Rectal smooth muscle tissue (tissue), 1 donor: Measurements from ENCODE around the gene BTAF1.

ENCODE experiments used
- H3K27ac ChIP-seq: one replicate; pipeline ENCODE4 v1.7.0; 2013; ENCODE audit warnings: low read depth, low read length, inconsistent platforms
- H3K27me3 ChIP-seq: one replicate; pipeline ENCODE4 v1.7.0; 2013; ENCODE audit warnings: low read length; ENCODE audit not compliant: control insufficient read depth, insufficient read depth
- H3K36me3 ChIP-seq: one replicate; pipeline ENCODE4 v1.7.0; 2013; ENCODE audit warnings: low read length; ENCODE audit not compliant: control insufficient read depth, insufficient read depth
- H3K4me1 ChIP-seq: one replicate; pipeline ENCODE4 v1.7.0; 2013; ENCODE audit warnings: low read length; ENCODE audit not compliant: control insufficient read depth, insufficient read depth
- H3K4me3 ChIP-seq: one replicate; pipeline ENCODE4 v1.7.0; 2013; ENCODE audit warnings: low read length
- H3K9ac ChIP-seq: one replicate; pipeline ENCODE4 v1.7.0; 2013; ENCODE audit warnings: low read length

BTAF1 gene

GRCh38 chr10:91969297-91969696 is 45.7 kb downstream of the BTAF1 start:
- Histone ChIP-seq H3K27me3 (no peaks in the 10 kb centered on the region), H3K27ac (no peak overlapping the region), H3K4me1 (no peaks in the 10 kb centered on the region), H3K36me3 (peaks cover 4% of the 10 kb centered on the region), H3K9ac (no peak overlapping the region), H3K4me3 (no peak overlapping the region)

- Histone ChIP-seq H3K4me3 (no peak overlapping the region), H3K27me3 (no peaks in the 10 kb centered on the region), H3K27ac (no peak overlapping the region), H3K9ac (no peak overlapping the region), H3K4me1 (no peaks in the 10 kb centered on the region), H3K36me3 (peaks cover 2% of the 10 kb centered on the region)
These were observed 51.4 kb downstream of the BTAF1 start for GRCh38 chr10:91974960-91975359.

GRCh38 chr10:91975438-91975837 is 51.9 kb downstream of the BTAF1 start:
- H3K27ac ChIP-seq, result no peak overlapping the region
- no peak overlapping the region for H3K9ac ChIP-seq
- peaks cover 2% of the 10 kb centered on the region for H3K36me3 ChIP-seq
- no peaks in the 10 kb centered on the region for H3K4me1 ChIP-seq
- H3K27me3 ChIP-seq, result no peaks in the 10 kb centered on the region
- no peak overlapping the region for H3K4me3 ChIP-seq

GRCh38 chr10:91976317-91977051 is 52.9 kb downstream of the BTAF1 start:
- Histone ChIP-seq H3K27me3 (no peaks in the 10 kb centered on the region), H3K9ac (no peak overlapping the region), H3K4me3 (no peak overlapping the region), H3K27ac (no peak overlapping the region), H3K36me3 (peaks cover 2% of the 10 kb centered on the region), H3K4me1 (no peaks in the 10 kb centered on the region)

- H3K36me3 ChIP-seq, result peaks cover 5% of the 10 kb centered on the region
- H3K4me3 ChIP-seq, result no peak overlapping the region
- H3K27ac ChIP-seq, result no peak overlapping the region
- no peaks in the 10 kb centered on the region for H3K27me3 ChIP-seq
- H3K9ac ChIP-seq, result no peak overlapping the region
- H3K4me1 ChIP-seq, result no peaks in the 10 kb centered on the region
These were observed 53.9 kb downstream of the BTAF1 start for GRCh38 chr10:91977491-91977890.

GRCh38 chr10:91978585-91978984 is 55.0 kb downstream of the BTAF1 start:
- peaks cover 8% of the 10 kb centered on the region for H3K36me3 ChIP-seq
- no peaks in the 10 kb centered on the region for H3K27me3 ChIP-seq
- no peaks in the 10 kb centered on the region for H3K4me1 ChIP-seq
- no peak overlapping the region for H3K4me3 ChIP-seq
- no peak overlapping the region for H3K9ac ChIP-seq
- no peak overlapping the region for H3K27ac ChIP-seq

- no peaks in the 10 kb centered on the region for H3K27me3 ChIP-seq
- H3K4me3 ChIP-seq, result no peak overlapping the region
- no peak overlapping the region for H3K9ac ChIP-seq
- H3K4me1 ChIP-seq, result no peaks in the 10 kb centered on the region
- H3K36me3 ChIP-seq, result peaks cover 6% of the 10 kb centered on the region
- H3K27ac ChIP-seq, result no peak overlapping the region
These were observed 56.7 kb downstream of the BTAF1 start for GRCh38 chr10:91980319-91980718.

GRCh38 chr10:91983416-91983815 is 59.8 kb downstream of the BTAF1 start:
- Histone ChIP-seq H3K36me3 (peaks cover 6% of the 10 kb centered on the region), H3K27me3 (no peaks in the 10 kb centered on the region), H3K4me1 (no peaks in the 10 kb centered on the region), H3K9ac (no peak overlapping the region), H3K27ac (no peak overlapping the region), H3K4me3 (no peak overlapping the region)

- Histone ChIP-seq H3K27ac (no peak overlapping the region), H3K9ac (no peak overlapping the region), H3K36me3 (peaks cover 7% of the 10 kb centered on the region), H3K4me1 (no peaks in the 10 kb centered on the region), H3K27me3 (no peaks in the 10 kb centered on the region), H3K4me3 (no peak overlapping the region)
These were observed 63.9 kb downstream of the BTAF1 start for GRCh38 chr10:91987397-91988037.

- Histone ChIP-seq H3K27me3 (no peaks in the 10 kb centered on the region), H3K4me3 (no peak overlapping the region), H3K4me1 (no peaks in the 10 kb centered on the region), H3K36me3 (peaks cover 3% of the 10 kb centered on the region), H3K27ac (no peak overlapping the region), H3K9ac (no peak overlapping the region)
These were observed 68.5 kb downstream of the BTAF1 start for GRCh38 chr10:91992031-91992430.

GRCh38 chr10:91996266-91996665 is 72.7 kb downstream of the BTAF1 start:
- Histone ChIP-seq H3K4me1 (no peaks in the 10 kb centered on the region), H3K27ac (no peak overlapping the region), H3K27me3 (no peaks in the 10 kb centered on the region), H3K36me3 (no peaks in the 10 kb centered on the region), H3K4me3 (no peak overlapping the region), H3K9ac (no peak overlapping the region)

- Histone ChIP-seq H3K27me3 (no peaks in the 10 kb centered on the region), H3K4me1 (no peaks in the 10 kb centered on the region), H3K4me3 (no peak overlapping the region), H3K27ac (no peak overlapping the region), H3K9ac (no peak overlapping the region), H3K36me3 (no peaks in the 10 kb centered on the region)
These were observed 78.0 kb downstream of the BTAF1 start for GRCh38 chr10:92001581-92001980.

GRCh38 chr10:92001995-92002394 is 78.4 kb downstream of the BTAF1 start:
- Histone ChIP-seq H3K27ac (no peak overlapping the region), H3K36me3 (no peaks in the 10 kb centered on the region), H3K9ac (no peak overlapping the region), H3K4me3 (no peak overlapping the region), H3K4me1 (no peaks in the 10 kb centered on the region), H3K27me3 (no peaks in the 10 kb centered on the region)
